Neuronal stem cell (in vitro differentiated cells): ENCODE results near the gene TRAF4.

Source experiments
- DNase-seq: peaks from one replicate; pipeline ENCODE4 v3.0.0-alpha.2; 2013; ENCODE audit warnings: low spot score
- H2AFZ ChIP-seq: one replicate; pipeline ENCODE4 v1.6.1; 2013; ENCODE audit warnings: mild to moderate bottlenecking, low read length, inconsistent platforms
- H2AK5ac ChIP-seq: 2 replicates; pipeline ENCODE4 v1.6.1; 2013; ENCODE audit warnings: low read depth, mild to moderate bottlenecking, inconsistent platforms, low read length, moderate library complexity, mixed read lengths
- H2BK120ac ChIP-seq: 2 replicates; pipeline ENCODE4 v1.6.1; 2013; ENCODE audit warnings: low read depth, mild to moderate bottlenecking, inconsistent platforms, low read length, moderate library complexity, mixed read lengths
- H2BK12ac ChIP-seq: one replicate; pipeline ENCODE4 v1.6.1; 2013; ENCODE audit warnings: low read length, inconsistent platforms
- H2BK15ac ChIP-seq: 2 replicates; pipeline ENCODE4 v1.6.1; 2013; ENCODE audit warnings: mild to moderate bottlenecking, low read length, inconsistent platforms, mixed read lengths
- H2BK5ac ChIP-seq: one replicate; pipeline ENCODE4 v1.6.1; 2013; ENCODE audit warnings: inconsistent platforms, mild to moderate bottlenecking, low read length, moderate library complexity
- H3K14ac ChIP-seq: one replicate; pipeline ENCODE4 v1.6.1; 2013; ENCODE audit warnings: low read length, inconsistent platforms
- H3K18ac ChIP-seq: 2 replicates; pipeline ENCODE4 v1.6.1; 2013; ENCODE audit warnings: low read length, inconsistent platforms
- H3K23ac ChIP-seq: 2 replicates; pipeline ENCODE4 v1.6.1; 2013; ENCODE audit warnings: low read depth, mild to moderate bottlenecking, mixed read lengths, low read length, inconsistent platforms; ENCODE audit not compliant: poor library complexity
- H3K27ac ChIP-seq: replicated peaks from 3 replicates; pipeline ENCODE4 v1.5.1; 2013; ENCODE audit warnings: low read length, inconsistent platforms
- H3K27me3 ChIP-seq, 3 experiments: 2 replicates each; pipeline ENCODE4 v1.6.1; 2013; ENCODE audit warnings: low read length in 3 of 3, mild to moderate bottlenecking in 2 of 3, inconsistent platforms in 1 of 3, low read depth in 1 of 3, mixed read lengths in 1 of 3, moderate library complexity in 1 of 3; ENCODE audit not compliant: control insufficient read depth in 3 of 3, insufficient read depth in 3 of 3
- H3K36me3 ChIP-seq, 2 donors: replicated peaks in 1 of 2; 2 replicates each; pipeline ENCODE4 v1.6.1; 2013; ENCODE audit warnings: low read length in 2 of 2; ENCODE audit not compliant: control insufficient read depth in 2 of 2, insufficient read depth in 2 of 2
- H3K4ac ChIP-seq: 2 replicates; pipeline ENCODE4 v1.6.1; 2013; ENCODE audit warnings: inconsistent platforms, mild to moderate bottlenecking, low read length, moderate library complexity
- H3K4me1 ChIP-seq, 2 donors: 1 replicate in 1 of 2; 2 replicates in 1 of 2; pipeline ENCODE4 v1.6.1; 2013; ENCODE audit warnings: low read length in 2 of 2, low read depth in 1 of 2; ENCODE audit not compliant: control insufficient read depth in 2 of 2, insufficient read depth in 1 of 2
- H3K4me2 ChIP-seq: one replicate; pipeline ENCODE4 v1.6.1; 2013; ENCODE audit warnings: mild to moderate bottlenecking, low read length, inconsistent platforms; ENCODE audit not compliant: insufficient read depth, poor library complexity, severe bottlenecking
- H3K4me3 ChIP-seq, 2 donors: 2 replicates each; pipeline ENCODE4 v1.5.1; 2013; ENCODE audit warnings: low read length in 2 of 2, mild to moderate bottlenecking in 2 of 2, inconsistent platforms in 1 of 2, moderate library complexity in 1 of 2
- H3K79me1 ChIP-seq: one replicate; pipeline ENCODE4 v1.6.1; 2013; ENCODE audit warnings: low read depth, mild to moderate bottlenecking, inconsistent platforms, low read length, moderate library complexity
- H3K9ac ChIP-seq: one replicate; pipeline ENCODE4 v1.6.1; 2013; ENCODE audit warnings: mild to moderate bottlenecking, low read depth, low read length, inconsistent platforms; ENCODE audit not compliant: poor library complexity
- H3K9me3 ChIP-seq, 2 donors: replicated peaks in 1 of 2; 2 replicates each; pipeline versions ENCODE3 to v1.6.1; 2013; ENCODE audit warnings: low read length in 2 of 2, mild to moderate bottlenecking in 2 of 2, inconsistent platforms in 1 of 2, low read depth in 1 of 2, mixed read lengths in 1 of 2, moderate library complexity in 1 of 2; ENCODE audit not compliant: control insufficient read depth in 2 of 2, insufficient read depth in 1 of 2
- H4K8ac ChIP-seq: one replicate; pipeline ENCODE4 v1.6.1; 2013; ENCODE audit warnings: low read depth, mild to moderate bottlenecking, inconsistent platforms, low read length, moderate library complexity
- H4K91ac ChIP-seq: one replicate; pipeline ENCODE4 v1.6.1; 2013; ENCODE audit warnings: low read length, low read depth, mild to moderate bottlenecking, inconsistent platforms; ENCODE audit not compliant: poor library complexity
- WGBS, 2 donors: extraction: QIAGEN DNeasy Blood & Tissue Kit; methylation state at CpG; one replicate each; pipeline ENCODE4 v1.1.7; 2013; ENCODE audit warnings: missing lambda C conversion rate in 2 of 2, mixed read lengths in 1 of 2; ENCODE audit not compliant: insufficient read length in 2 of 2, insufficient replicate concordance in 1 of 2; ENCODE audit errors: extremely low coverage in 2 of 2; 5-methylcytosine and 5-hydroxymethylcytosine counted together

TRAF4 gene

GRCh38 chr17:28706471-28707338 is 37.1 kb upstream of the TRAF4 start:
- no peak overlapping the region for H2BK120ac ChIP-seq
- no peak overlapping the region for H3K27ac ChIP-seq
- no peak overlapping the region for H4K8ac ChIP-seq
- no peak overlapping the region for H2AK5ac ChIP-seq
- H3K4ac ChIP-seq: no peak overlapping the region
- no peak overlapping the region for H3K23ac ChIP-seq
- peaks cover 9% of the 10 kb centered on the region for H3K79me1 ChIP-seq
- no peak overlapping the region for H3K9ac ChIP-seq
- no peak overlapping the region for H2BK15ac ChIP-seq
- no peak overlapping the region for H2BK5ac ChIP-seq
- DNase-seq: no peak
- H3K18ac ChIP-seq: no peak overlapping the region
- no peak overlapping the region for H3K4me3 ChIP-seq
- no CpG with 5 or more reads among the region's 7 CpGs for WGBS, 2 donors
- peaks cover 21% of the 10 kb centered on the region in 2 donors for H3K4me1 ChIP-seq
- H3K14ac ChIP-seq: no peak overlapping the region
- no peak overlapping the region for H4K91ac ChIP-seq
- H3K4me2 ChIP-seq: no peak overlapping the region
- peaks cover 16 to 39% of the 10 kb centered on the region in 2 donors for H3K36me3 ChIP-seq
- H2AFZ ChIP-seq: no peak overlapping the region
- no peaks in the 10 kb centered on the region for H3K9me3 ChIP-seq
- no peak overlapping the region for H2BK12ac ChIP-seq
- H3K27me3 ChIP-seq: no peaks in the 10 kb centered on the region

- no peak overlapping the region for H2BK12ac ChIP-seq
- no peak overlapping the region for H3K23ac ChIP-seq
- no peak overlapping the region for H4K8ac ChIP-seq
- H3K4me3 ChIP-seq: no peak overlapping the region
- DNase-seq: no peak
- no peak overlapping the region for H3K9ac ChIP-seq
- H3K4ac ChIP-seq: no peak overlapping the region
- no peak overlapping the region for H2BK15ac ChIP-seq
- no peak overlapping the region for H3K14ac ChIP-seq
- no peak overlapping the region for H4K91ac ChIP-seq
- no peak overlapping the region for H2AFZ ChIP-seq
- H2BK120ac ChIP-seq: no peak overlapping the region
- H3K4me2 ChIP-seq: no peak overlapping the region
- no peak overlapping the region for H3K27ac ChIP-seq
- peaks cover 9% of the 10 kb centered on the region for H3K79me1 ChIP-seq
- peaks cover 11 to 34% of the 10 kb centered on the region in 2 donors for H3K36me3 ChIP-seq
- no peak overlapping the region for H2BK5ac ChIP-seq
- peaks cover 15 to 17% of the 10 kb centered on the region in 2 donors for H3K4me1 ChIP-seq
- no peak overlapping the region for H2AK5ac ChIP-seq
- H3K9me3 ChIP-seq: no peaks in the 10 kb centered on the region
- no CpG with 5 or more reads among the region's 2 CpGs for WGBS, 2 donors
- H3K18ac ChIP-seq: no peak overlapping the region
- no peaks in the 10 kb centered on the region for H3K27me3 ChIP-seq
Observed at GRCh38 chr17:28707339-28707720, 36.5 kb upstream of the TRAF4 start.

GRCh38 chr17:28710861-28711722 is 32.7 kb upstream of the TRAF4 start:
- peak overlapping the region; percentile 70 for H2AK5ac ChIP-seq
- no peak overlapping the region for H2BK15ac ChIP-seq
- no CpG with 5 or more reads among the region's 74 CpGs for WGBS, 2 donors
- H3K14ac ChIP-seq: peak overlapping the region; percentile 76
- peak overlapping the region; percentile 90 for H4K91ac ChIP-seq
- peak; percentile 93 for DNase-seq
- peak overlapping the region; percentile 97 for H3K27ac ChIP-seq
- H3K23ac ChIP-seq: peak overlapping the region; percentile 90
- no peaks in the 10 kb centered on the region for H3K27me3 ChIP-seq
- H2BK120ac ChIP-seq: peak overlapping the region; percentile 95
- H2AFZ ChIP-seq: peak overlapping the region; percentile 89
- peaks cover 12 to 13% of the 10 kb centered on the region in 2 donors for H3K4me1 ChIP-seq
- peak overlapping the region; percentile 99 for H3K18ac ChIP-seq
- peaks cover 18 to 46% of the 10 kb centered on the region in 2 donors for H3K36me3 ChIP-seq
- H3K4ac ChIP-seq: peak overlapping the region; percentile 94
- H2BK12ac ChIP-seq: peak overlapping the region; percentile 99
- H3K79me1 ChIP-seq: peaks cover 4% of the 10 kb centered on the region
- H3K9me3 ChIP-seq: no peaks in the 10 kb centered on the region
- H4K8ac ChIP-seq: no peak overlapping the region
- peak overlapping the region; percentile 93 for H3K4me2 ChIP-seq
- H2BK5ac ChIP-seq: peak overlapping the region; percentile 93
- peak overlapping the region; percentile 93 for H3K9ac ChIP-seq
- H3K4me3 ChIP-seq: peak overlapping the region; percentile 59 to 84

GRCh38 chr17:28711723-28712031 is 32.1 kb upstream of the TRAF4 start, which contains the start of gene PROCA1:
TSS of gene PROCA1 (minus strand) at chr17:28711888. CDS start at chr17:28711660, 228 bp downstream.
- H3K27ac ChIP-seq: peak within 1 kb of the TSS; percentile 97
- H2BK5ac ChIP-seq: peak within 1 kb of the TSS; percentile 93
- H2BK15ac ChIP-seq: peak within 1 kb of the TSS; percentile 0
- H4K91ac ChIP-seq: peak within 1 kb of the TSS; percentile 90
- peak within 1 kb of the TSS; percentile 95 for H2BK120ac ChIP-seq
- peak within 1 kb of the TSS; percentile 93 for H3K4me2 ChIP-seq
- peak within 1 kb of the TSS; percentile 89 for H2AFZ ChIP-seq
- no peak within 1 kb of the TSS for H4K8ac ChIP-seq
- WGBS, 2 donors: no CpG with 5 or more reads among the region's 20 CpGs
- peaks cover 6% of the 10 kb centered on the region for H3K79me1 ChIP-seq
- peaks cover 13 to 17% of the 10 kb centered on the region in 2 donors for H3K4me1 ChIP-seq
- H3K4me3 ChIP-seq: peak within 1 kb of the TSS; percentile 59 to 84
- peak within 1 kb of the TSS; percentile 70 for H2AK5ac ChIP-seq
- peak within 1 kb of the TSS; percentile 76 for H3K14ac ChIP-seq
- peak within 1 kb of the TSS; percentile 94 for H3K4ac ChIP-seq
- peak within 1 kb of the TSS; percentile 99 for H3K18ac ChIP-seq
- no peak for DNase-seq
- H2BK12ac ChIP-seq: peak within 1 kb of the TSS; percentile 99
- H3K9me3 ChIP-seq: no peaks in the 10 kb centered on the region
- H3K9ac ChIP-seq: peak within 1 kb of the TSS; percentile 93
- peaks cover 18 to 49% of the 10 kb centered on the region in 2 donors for H3K36me3 ChIP-seq
- peak within 1 kb of the TSS; percentile 90 for H3K23ac ChIP-seq
- H3K27me3 ChIP-seq: no peaks in the 10 kb centered on the region
